Hematopoietic multipotent progenitor cell treated with erythropoietin and hydrocortisone succinate and interleukin-3 and kit ligand, for 4 days (in vitro differentiated cells): Measurements from ENCODE around the gene RABGAP1L.
"Not testable (repeated sequence)": the region's sequence is repeated elsewhere in the genome, so short reads cannot be mapped to it uniquely, and the experiment has no call there.

ENCODE experiments used
- DNase-seq: peaks from one replicate; pipeline ENCODE4 v3.0.0-alpha.2; 2015

The RABGAP1L gene

GRCh38 chr1:174314433-174314832, 155.1 kb downstream of the RABGAP1L start:
- no peak for DNase-seq

- no peak for DNase-seq
Observed at GRCh38 chr1:174315239-174315638, 155.9 kb downstream of the RABGAP1L start.

- not testable (repeated sequence) for DNase-seq
Observed at GRCh38 chr1:174320897-174321296, 161.6 kb downstream of the RABGAP1L start.

GRCh38 chr1:174322202-174322862, 163.0 kb downstream of the RABGAP1L start:
- no peak for DNase-seq

- DNase-seq, result no peak
Observed at GRCh38 chr1:174324493-174324892, 165.2 kb downstream of the RABGAP1L start.

GRCh38 chr1:174324939-174325338, 165.6 kb downstream of the RABGAP1L start:
- DNase-seq, result no peak

DNA sequence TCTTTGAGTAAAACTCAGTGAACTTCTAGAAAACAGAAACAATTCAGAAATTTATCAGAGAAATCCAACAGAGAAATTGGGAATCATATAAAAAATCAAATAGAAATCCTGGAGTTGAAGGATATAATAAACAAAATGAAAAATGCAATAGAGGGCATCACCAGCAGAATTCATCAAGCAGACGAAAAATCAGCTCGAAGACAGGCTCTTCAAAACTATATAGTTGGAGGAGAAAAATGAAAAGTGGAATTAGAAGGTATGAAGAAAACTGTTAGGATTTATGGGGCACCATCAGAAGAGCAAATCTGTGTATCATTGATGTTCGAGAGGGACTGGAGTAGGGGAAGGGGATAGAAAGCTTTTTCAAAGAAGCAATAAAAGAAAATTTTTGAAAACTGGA, 167.0 kb downstream of the RABGAP1L start:
- DNase-seq, result no peak

GRCh38 chr1:174333437-174333836, 174.1 kb downstream of the RABGAP1L start:
- no peak for DNase-seq

DNA sequence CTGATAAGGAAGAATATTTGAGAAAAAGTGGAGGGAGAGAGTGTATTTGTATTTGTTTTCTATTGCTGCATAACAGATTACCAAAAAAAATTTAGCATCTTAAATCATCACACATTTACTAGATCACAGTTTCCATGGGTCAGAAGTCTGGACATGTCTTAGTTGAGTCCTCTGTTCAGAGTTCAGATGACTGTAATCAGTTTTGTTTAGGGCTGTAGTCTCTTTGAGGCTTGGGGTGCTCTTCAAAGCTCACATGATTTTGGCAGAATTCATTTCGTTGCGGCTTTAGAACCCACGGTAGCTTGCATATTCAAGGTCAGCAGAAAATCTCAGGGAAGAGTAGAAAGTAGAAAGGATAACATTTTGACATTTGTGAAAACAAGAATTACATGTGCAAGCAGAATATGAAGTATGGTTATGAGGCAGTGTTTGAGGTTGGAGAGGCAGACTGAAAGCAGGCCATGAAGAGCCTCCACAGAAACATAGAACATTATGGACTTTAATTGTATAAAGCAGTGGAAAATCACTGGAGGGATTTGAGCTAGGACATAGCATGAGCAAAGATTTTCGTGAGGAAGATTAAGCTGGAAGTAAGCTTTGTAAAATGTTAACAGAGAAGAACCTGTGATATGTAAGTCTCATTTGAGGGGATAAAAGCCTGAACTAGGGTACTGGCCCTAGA, 177.8 kb downstream of the RABGAP1L start:
- no peak for DNase-seq

DNA sequence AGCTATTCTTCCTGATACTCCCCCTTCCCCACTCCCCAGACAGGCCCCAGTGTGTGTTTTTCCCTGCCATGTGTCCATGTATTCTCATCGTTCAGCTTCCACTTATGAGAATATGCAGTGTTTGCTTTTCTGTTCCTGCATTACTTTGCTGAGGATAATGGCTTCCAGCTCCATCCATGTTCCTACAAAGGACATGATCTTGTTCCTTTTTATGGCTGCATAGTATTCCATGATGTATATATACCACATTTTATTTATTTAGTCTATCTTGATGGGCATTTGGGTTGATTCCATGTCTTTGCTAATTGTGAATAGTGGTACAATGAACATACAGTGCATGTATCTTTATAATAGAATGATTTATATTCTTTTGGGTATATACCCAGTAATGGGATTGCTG, 181.1 kb downstream of the RABGAP1L start:
- DNase-seq, result not testable (repeated sequence)

GRCh38 chr1:174344162-174344561, 184.8 kb downstream of the RABGAP1L start:
- DNase-seq, result no peak

- DNase-seq, result no peak
Observed at GRCh38 chr1:174352117-174352516, 192.8 kb downstream of the RABGAP1L start.

- no peak for DNase-seq
Observed at GRCh38 chr1:174352883-174353608, 193.7 kb downstream of the RABGAP1L start.

- peak; percentile 33 for DNase-seq
Observed at GRCh38 chr1:174358344-174358743, 199.0 kb downstream of the RABGAP1L start.

DNA sequence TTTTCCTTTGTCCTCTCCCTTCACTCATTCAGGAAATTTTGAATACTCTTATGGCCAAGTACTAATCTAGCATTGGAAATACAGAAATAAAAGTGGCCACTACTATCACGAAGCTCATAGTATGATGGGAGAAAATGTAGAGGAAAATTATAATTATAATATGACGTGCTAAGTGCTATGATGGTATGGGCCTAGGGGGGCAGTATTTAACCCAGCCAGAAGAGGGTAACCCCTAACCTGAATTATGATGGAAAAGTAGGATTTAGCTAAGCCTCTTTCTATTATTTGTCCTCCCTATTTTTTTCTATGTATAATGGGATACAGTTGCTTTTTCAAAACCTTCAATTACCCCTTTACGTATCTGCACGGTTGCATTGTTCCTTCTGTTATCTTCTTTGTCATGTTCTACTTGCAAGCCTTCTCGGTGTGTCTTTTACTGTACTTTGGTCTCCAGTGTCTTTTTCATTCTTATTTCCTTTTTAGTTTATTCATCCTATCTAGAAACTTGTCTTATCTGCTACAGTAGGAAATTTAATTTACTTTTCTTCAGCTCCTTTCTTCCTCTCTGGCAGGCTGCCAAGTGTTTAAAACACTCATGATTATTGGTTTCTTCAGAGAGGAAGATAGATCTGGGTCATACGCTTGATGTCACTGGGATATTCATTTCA, 199.6 kb downstream of the RABGAP1L start:
- DNase-seq, result peak; percentile 44

GRCh38 chr1:174359454-174359805, 200.1 kb downstream of the RABGAP1L start:
- no peak for DNase-seq

- DNase-seq, result no peak
Observed at GRCh38 chr1:174364996-174365736, 205.8 kb downstream of the RABGAP1L start.

- no peak for DNase-seq
Observed at GRCh38 chr1:174366946-174367345, 207.6 kb downstream of the RABGAP1L start.

GRCh38 chr1:174367892-174368291, 208.6 kb downstream of the RABGAP1L start:
- DNase-seq, result no peak

GRCh38 chr1:174376030-174376429, 216.7 kb downstream of the RABGAP1L start:
- DNase-seq, result no peak

GRCh38 chr1:174391716-174392115, 232.4 kb downstream of the RABGAP1L start:
- DNase-seq, result no peak

GRCh38 chr1:174393885-174394284, 234.6 kb downstream of the RABGAP1L start:
- DNase-seq, result peak; percentile 25

DNA sequence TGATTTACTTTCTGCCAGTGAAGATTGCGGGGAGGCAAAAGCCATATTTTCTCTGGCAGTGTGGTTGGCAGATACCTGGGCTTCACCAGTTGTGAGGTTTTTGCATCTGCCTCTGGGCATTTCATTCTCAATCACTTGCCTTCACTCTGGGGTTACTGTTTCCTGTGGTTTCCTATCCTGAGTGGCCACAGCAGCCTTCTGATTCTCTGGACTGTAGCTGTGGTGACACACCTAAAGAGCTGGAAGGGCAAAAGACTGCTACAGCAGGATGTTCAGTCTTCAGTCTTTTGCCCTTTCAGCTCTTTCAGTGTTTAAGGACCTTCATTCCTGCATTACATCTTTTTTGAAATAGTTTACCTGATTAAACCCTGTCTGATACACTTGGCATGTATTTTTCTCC, 237.9 kb downstream of the RABGAP1L start:
- DNase-seq, result no peak
